Measurements from ENCODE around the gene OSM.

- TF ChIP-seq POLR2AphosphoS5 (IDR thresholded peaks at IDR 0.05) (no peak), CTCF (IDR thresholded peaks at IDR 0.05) (peak; percentile 86 to 95 (median 94)), POLR2A (IDR thresholded peaks at IDR 0.05) (no peak)
Observed at GRCh38 chr22:30286813-30287647, 20.4 kb upstream of the OSM start.
